ENCODE measurements around the gene ONECUT2.

Gene ONECUT2

GRCh38 chr18:57523171-57523956 lies 88.2 kb downstream of the ONECUT2 start:
- no peak for DNase-seq (ENCODE audit: low read depth in 2 of 2)
- TF ChIP-seq CTCF (IDR thresholded peaks at IDR 0.05; ENCODE audit: low read depth, low read length): no peak
- no peak overlapping the region for H3K4me3 ChIP-seq (replicated peaks in 1 of 2; ENCODE audit: low read depth in 2 of 2, low read length in 2 of 2)

- no peak for TF ChIP-seq CTCF (IDR thresholded peaks at IDR 0.05; ENCODE audit: low read depth, low read length)
- no peak for DNase-seq (ENCODE audit: low read depth in 2 of 2)
- no peak overlapping the region for H3K4me3 ChIP-seq (replicated peaks in 1 of 2; ENCODE audit: low read depth in 2 of 2, low read length in 2 of 2)
Measured at GRCh38 chr18:57527556-57528229, 92.5 kb downstream of the ONECUT2 start.

DNA sequence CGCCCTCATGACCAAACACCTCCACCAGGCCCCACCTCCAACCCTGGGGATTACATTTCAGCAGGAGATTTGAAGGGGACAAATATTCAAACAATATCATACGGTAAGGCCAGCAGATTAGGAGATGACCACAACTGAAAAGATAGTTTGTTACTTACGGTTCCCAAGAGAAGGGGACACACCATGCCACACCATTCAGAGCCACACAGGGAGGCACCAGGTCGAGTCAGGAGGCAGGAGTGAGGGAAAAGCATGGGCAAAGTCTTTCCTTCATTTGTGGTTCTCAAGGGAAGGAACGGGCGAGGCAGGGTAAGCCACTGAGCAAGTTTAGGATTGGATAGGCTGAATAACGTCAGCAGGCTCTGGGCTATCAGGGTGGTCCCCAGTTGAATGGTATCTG lies 94.0 kb downstream of the ONECUT2 start:
- no peak overlapping the region for H3K4me3 ChIP-seq (replicated peaks in 1 of 2; ENCODE audit: low read depth in 2 of 2, low read length in 2 of 2)
- TF ChIP-seq CTCF (IDR thresholded peaks at IDR 0.05; ENCODE audit: low read depth, low read length): no peak
- no peak for DNase-seq (ENCODE audit: low read depth in 2 of 2)

GRCh38 chr18:57533006-57533867 lies 98.1 kb downstream of the ONECUT2 start:
- no peak for TF ChIP-seq CTCF (IDR thresholded peaks at IDR 0.05; ENCODE audit: low read depth, low read length)
- DNase-seq (ENCODE audit: low read depth in 2 of 2): peak; percentile 5 to 28
- no peak overlapping the region for H3K4me3 ChIP-seq (replicated peaks in 1 of 2; ENCODE audit: low read depth in 2 of 2, low read length in 2 of 2)

DNA sequence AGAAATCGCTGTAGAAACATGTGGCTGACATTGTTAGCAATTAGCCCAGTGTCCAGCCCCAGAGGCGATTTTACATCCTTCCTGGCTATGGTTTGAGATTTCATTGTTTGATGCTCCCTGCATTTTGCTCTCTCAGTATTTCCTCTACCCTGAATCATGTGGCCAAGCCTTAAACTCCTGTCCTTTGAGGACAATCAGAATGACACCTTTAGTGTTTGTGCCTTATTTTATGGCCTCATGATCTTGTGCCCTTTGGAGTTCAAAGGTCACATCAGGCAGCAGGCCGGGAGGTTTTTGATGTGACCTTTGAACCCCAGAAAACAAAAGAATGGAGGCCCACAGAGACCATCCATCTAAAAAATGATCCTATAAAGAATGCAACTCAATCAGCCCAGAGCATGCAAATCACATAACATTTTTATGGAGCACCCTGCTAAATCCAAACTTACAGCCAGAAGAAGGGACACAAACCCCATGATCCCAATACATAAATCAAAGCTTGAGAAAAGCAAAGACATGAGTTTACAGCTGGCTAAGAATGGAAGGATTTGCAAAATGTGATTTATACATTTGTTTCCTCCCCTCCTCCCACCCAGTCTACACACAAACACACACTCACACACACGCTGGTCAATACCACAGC lies 98.8 kb downstream of the ONECUT2 start:
- TF ChIP-seq CTCF (IDR thresholded peaks at IDR 0.05; ENCODE audit: low read depth, low read length): no peak
- no peak overlapping the region for H3K4me3 ChIP-seq (replicated peaks in 1 of 2; ENCODE audit: low read depth in 2 of 2, low read length in 2 of 2)
- DNase-seq (ENCODE audit: low read depth in 2 of 2): peak in 1 of 2 donors; percentile 5

GRCh38 chr18:57534511-57534909 lies 99.3 kb downstream of the ONECUT2 start:
- no peak for DNase-seq (ENCODE audit: low read depth in 2 of 2)
- no peak overlapping the region for H3K4me3 ChIP-seq (replicated peaks in 1 of 2; ENCODE audit: low read depth in 2 of 2, low read length in 2 of 2)
- no peak for TF ChIP-seq CTCF (IDR thresholded peaks at IDR 0.05; ENCODE audit: low read depth, low read length)
